ENCODE data around the gene FNDC10. TPM values are rescaled to one million over a fixed set of nuclear protein-coding genes. Genes with fewer than 3 reads are reported as not detected.
A peak's percentile ranks its signal among the peaks of the same experiment; 100 is the strongest.

The FNDC10 gene
- total RNA-seq, 1 experiment from 2014 or later = 15.2 TPM

DNA sequence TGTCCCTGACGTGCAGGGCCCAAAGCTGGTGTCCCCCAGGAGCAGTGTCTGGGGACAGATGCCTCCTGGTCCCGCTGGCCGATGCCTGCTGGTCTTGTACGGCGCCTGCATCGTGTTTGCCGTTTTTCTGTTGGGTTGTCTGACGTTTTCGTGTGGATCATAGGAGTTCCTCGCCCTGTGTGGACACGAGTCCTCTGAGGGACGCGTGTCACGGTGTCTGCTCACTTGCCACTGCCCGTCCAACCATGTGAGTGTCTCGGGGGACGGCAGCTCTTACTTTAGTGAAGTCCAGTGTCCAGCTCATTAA lies 22.8 kb upstream of the FNDC10 start:
- no peak for DNase-seq
- Histone ChIP-seq H3K27me3 (ENCODE audit: insufficient read depth, low read length) (no peaks in the 10 kb centered on the region), H4K91ac (ENCODE audit: insufficient read length, low read depth, low read length) (no peak overlapping the region), H3K14ac (ENCODE audit: insufficient read depth, low read length) (no peak overlapping the region), H3K27ac (ENCODE audit: insufficient read length, low read depth, low read length) (no peak overlapping the region), H2BK15ac (ENCODE audit: low read depth, low read length) (no peak overlapping the region), H4K8ac (replicated peaks; ENCODE audit: insufficient read length, low read depth, low read length) (no peak overlapping the region), H3K23ac (ENCODE audit: insufficient read length, low read depth, low read length) (no peak overlapping the region), H3K18ac (ENCODE audit: insufficient read length, low read depth, low read length) (no peak overlapping the region), H3K9me3 (ENCODE audit: control insufficient read depth, low read depth, low read length) (no peaks in the 10 kb centered on the region), H2BK120ac (ENCODE audit: low read depth, low read length, poor library complexity, severe bottlenecking) (no peak overlapping the region), H3K79me2 (ENCODE audit: insufficient read depth, low read length) (no peaks in the 10 kb centered on the region), H3K4me1 (ENCODE audit: insufficient read depth, low read length) (no peaks in the 10 kb centered on the region), H2AFZ (ENCODE audit: low read length) (no peak overlapping the region), H3K56ac (ENCODE audit: insufficient read length, low read depth, low read length) (no peak overlapping the region), H4K5ac (ENCODE audit: insufficient read length, low read depth, low read length) (no peak overlapping the region), H3K4me2 (ENCODE audit: insufficient read depth, insufficient read length, low read length) (no peak overlapping the region), H3K9ac (ENCODE audit: extremely low read depth, insufficient read length, low read length) (no peak overlapping the region), H2BK5ac (ENCODE audit: insufficient read length, low read length) (no peak overlapping the region), H3K23me2 (ENCODE audit: insufficient read length, low read depth, low read length, poor library complexity, severe bottlenecking) (no peaks in the 10 kb centered on the region), H2AK5ac (ENCODE audit: insufficient read length, low read length) (no peak overlapping the region), H4K20me1 (ENCODE audit: control insufficient read depth, insufficient read depth, insufficient read length) (no peaks in the 10 kb centered on the region), H3T11ph (ENCODE audit: low read length) (no peak overlapping the region), H3K79me1 (ENCODE audit: insufficient read depth, low read depth, low read length, poor library complexity, severe bottlenecking) (no peaks in the 10 kb centered on the region), H2BK12ac (ENCODE audit: insufficient read length, low read depth, low read length) (no peak overlapping the region), H3K4ac (ENCODE audit: low read depth, low read length) (no peak overlapping the region), H2BK20ac (ENCODE audit: low read depth, low read length, poor library complexity, severe bottlenecking) (no peak overlapping the region)
- no CpG with 5 or more reads among the region's 17 CpGs for WGBS (ENCODE audit: extremely low coverage, insufficient read length, low lambda C conversion rate)
- TF ChIP-seq, protein P1, sequence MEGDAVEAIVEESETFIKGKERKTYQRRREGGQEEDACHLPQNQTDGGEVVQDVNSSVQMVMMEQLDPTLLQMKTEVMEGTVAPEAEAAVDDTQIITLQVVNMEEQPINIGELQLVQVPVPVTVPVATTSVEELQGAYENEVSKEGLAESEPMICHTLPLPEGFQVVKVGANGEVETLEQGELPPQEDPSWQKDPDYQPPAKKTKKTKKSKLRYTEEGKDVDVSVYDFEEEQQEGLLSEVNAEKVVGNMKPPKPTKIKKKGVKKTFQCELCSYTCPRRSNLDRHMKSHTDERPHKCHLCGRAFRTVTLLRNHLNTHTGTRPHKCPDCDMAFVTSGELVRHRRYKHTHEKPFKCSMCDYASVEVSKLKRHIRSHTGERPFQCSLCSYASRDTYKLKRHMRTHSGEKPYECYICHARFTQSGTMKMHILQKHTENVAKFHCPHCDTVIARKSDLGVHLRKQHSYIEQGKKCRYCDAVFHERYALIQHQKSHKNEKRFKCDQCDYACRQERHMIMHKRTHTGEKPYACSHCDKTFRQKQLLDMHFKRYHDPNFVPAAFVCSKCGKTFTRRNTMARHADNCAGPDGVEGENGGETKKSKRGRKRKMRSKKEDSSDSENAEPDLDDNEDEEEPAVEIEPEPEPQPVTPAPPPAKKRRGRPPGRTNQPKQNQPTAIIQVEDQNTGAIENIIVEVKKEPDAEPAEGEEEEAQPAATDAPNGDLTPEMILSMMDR (conservative IDR thresholded peaks at IDR 0.05) = no peak
- no peaks in the 10 kb centered on the region for H3K9me3 Mint-ChIP-seq
- H3K4me3 Mint-ChIP-seq = no peak overlapping the region
- H3K36me3 Mint-ChIP-seq (ENCODE audit: insufficient read depth in 1 of 3, low read depth in 3 of 3) = peaks cover under 1 to 2% (median 1%) of the 10 kb centered on the region in 3 experiments; a peak in 3 of 7 replicates
- no peaks in the 10 kb centered on the region for H3K4me1 Mint-ChIP-seq
- H3K27me3 Mint-ChIP-seq (ENCODE audit: low read depth) = no peaks in the 10 kb centered on the region; the same call in 1 of the 2 replicates
- H3K27ac Mint-ChIP-seq = peak overlapping the region in 2 of 3 experiments; percentile 55 to 85; a peak in 3 of 7 replicates
